Measurements from ENCODE around the gene MAPK12.

DNA sequence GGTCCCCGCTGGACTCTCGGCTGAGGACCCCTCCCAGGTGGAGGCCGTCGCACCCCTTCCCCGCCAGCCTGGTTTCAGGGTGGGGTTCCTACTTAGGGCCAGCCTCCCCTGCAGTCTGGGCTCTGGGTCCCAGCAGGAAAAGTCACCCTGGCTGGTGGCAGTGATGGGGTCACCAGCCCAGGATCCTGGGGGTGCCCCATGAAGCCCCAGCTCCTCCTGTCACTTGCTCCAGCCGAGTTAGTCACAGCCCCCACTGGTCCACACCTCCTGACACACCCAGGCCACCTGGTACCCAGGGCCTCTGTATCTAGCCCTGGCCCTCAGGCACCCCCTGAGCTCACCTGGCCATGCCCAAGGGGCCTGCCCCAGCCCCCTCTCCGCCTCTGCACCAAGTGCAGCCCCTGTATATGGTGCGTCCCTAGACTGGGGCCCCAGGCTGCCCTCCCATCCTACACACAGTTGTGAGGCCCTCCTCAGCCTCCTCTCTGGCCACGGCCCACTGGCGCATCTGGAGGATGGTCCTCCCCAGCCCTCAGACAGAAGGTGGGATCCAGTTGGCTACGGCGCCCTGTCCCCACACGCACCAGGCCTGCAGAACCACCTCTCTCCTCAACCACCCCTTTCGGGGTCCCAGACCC, 39.3 kb upstream of the MAPK12 start:
- no peak for TF ChIP-seq EZH2phosphoT487 (IDR thresholded peaks at IDR 0.05; ENCODE audit: low read depth, severe bottlenecking, unreplicated experiment)
- TF ChIP-seq, protein P1, sequence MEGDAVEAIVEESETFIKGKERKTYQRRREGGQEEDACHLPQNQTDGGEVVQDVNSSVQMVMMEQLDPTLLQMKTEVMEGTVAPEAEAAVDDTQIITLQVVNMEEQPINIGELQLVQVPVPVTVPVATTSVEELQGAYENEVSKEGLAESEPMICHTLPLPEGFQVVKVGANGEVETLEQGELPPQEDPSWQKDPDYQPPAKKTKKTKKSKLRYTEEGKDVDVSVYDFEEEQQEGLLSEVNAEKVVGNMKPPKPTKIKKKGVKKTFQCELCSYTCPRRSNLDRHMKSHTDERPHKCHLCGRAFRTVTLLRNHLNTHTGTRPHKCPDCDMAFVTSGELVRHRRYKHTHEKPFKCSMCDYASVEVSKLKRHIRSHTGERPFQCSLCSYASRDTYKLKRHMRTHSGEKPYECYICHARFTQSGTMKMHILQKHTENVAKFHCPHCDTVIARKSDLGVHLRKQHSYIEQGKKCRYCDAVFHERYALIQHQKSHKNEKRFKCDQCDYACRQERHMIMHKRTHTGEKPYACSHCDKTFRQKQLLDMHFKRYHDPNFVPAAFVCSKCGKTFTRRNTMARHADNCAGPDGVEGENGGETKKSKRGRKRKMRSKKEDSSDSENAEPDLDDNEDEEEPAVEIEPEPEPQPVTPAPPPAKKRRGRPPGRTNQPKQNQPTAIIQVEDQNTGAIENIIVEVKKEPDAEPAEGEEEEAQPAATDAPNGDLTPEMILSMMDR (IDR thresholded peaks at IDR 0.05; ENCODE audit: poor library complexity) = no peak

All from hepatocyte (in vitro differentiated cells).